ENCODE data around the gene MLH3.
A peak's percentile ranks its signal among the peaks of the same experiment; 100 is the strongest.

- TF ChIP-seq CTCF (IDR thresholded peaks at IDR 0.05) (peak; percentile 26), NRF1 (IDR thresholded peaks at IDR 0.05; ENCODE audit: low read depth, low read length) (no peak), EP300 (IDR thresholded peaks at IDR 0.05; ENCODE audit: borderline replicate concordance in 1 of 2, low read depth in 1 of 2, low read length in 1 of 2) (no peak), EZH2phosphoT487 (IDR thresholded peaks at IDR 0.05; ENCODE audit: borderline replicate concordance, low read depth) (no peak), ELF1 (IDR thresholded peaks at IDR 0.05) (no peak), FOXJ3 (CRISPR knock-in tag; IDR thresholded peaks at IDR 0.05) (no peak), POLR2AphosphoS5 (IDR thresholded peaks at IDR 0.05; ENCODE audit: low read depth, low read length) (no peak), SMC3 (IDR thresholded peaks at IDR 0.05; ENCODE audit: low read depth, low read length) (peak; percentile 29; the same call in 1 of the 2 replicates), TAF1 (IDR thresholded peaks at IDR 0.05; ENCODE audit: borderline replicate concordance, low read depth, low read length) (no peak), USF2 (IDR thresholded peaks at IDR 0.05; ENCODE audit: borderline replicate concordance, low read depth, low read length) (no peak), RCOR1 (IDR thresholded peaks at IDR 0.05; ENCODE audit: low read length) (no peak), JUND (IDR thresholded peaks at IDR 0.05) (no peak), RFX5 (IDR thresholded peaks at IDR 0.05; ENCODE audit: low read length) (no peak)
These were observed 33.2 kb upstream of the MLH3 start for GRCh38 chr14:75084513-75084912.

Measured in SK-N-SH (cell line).